HG03103 (cell line): ENCODE results near the gene ADAMTSL3.
"Not testable (repeated sequence)": the region's sequence is repeated elsewhere in the genome, so short reads cannot be mapped to it uniquely, and the experiment has no call there.

Source experiments
- ATAC-seq: cut with Tn5 transposase; IDR thresholded peaks from one replicate; pipeline ENCODE4 v1.9.1; 2021; ENCODE audit warnings: low read depth; ENCODE audit not compliant: unreplicated experiment

The ADAMTSL3 gene

DNA sequence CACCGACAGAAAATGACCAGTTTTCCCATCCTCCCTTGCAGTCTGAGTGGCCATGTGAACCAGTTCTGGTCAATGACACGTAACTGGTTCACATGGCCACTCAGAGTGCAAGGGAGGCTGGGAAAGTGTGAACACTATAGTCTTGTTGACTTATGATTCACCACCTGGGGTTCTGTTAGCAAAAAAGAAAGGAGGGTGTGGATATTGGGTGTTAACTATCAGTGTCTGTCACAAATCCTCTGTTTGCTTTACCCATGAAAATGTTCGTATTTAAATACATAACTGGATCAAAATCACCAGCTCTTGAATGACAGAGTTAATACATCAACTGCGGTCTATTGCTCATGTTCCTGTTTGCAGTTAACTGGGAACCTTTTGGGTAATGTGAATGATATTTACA, 92.3 kb downstream of the ADAMTSL3 start:
- ATAC-seq: no peak

DNA sequence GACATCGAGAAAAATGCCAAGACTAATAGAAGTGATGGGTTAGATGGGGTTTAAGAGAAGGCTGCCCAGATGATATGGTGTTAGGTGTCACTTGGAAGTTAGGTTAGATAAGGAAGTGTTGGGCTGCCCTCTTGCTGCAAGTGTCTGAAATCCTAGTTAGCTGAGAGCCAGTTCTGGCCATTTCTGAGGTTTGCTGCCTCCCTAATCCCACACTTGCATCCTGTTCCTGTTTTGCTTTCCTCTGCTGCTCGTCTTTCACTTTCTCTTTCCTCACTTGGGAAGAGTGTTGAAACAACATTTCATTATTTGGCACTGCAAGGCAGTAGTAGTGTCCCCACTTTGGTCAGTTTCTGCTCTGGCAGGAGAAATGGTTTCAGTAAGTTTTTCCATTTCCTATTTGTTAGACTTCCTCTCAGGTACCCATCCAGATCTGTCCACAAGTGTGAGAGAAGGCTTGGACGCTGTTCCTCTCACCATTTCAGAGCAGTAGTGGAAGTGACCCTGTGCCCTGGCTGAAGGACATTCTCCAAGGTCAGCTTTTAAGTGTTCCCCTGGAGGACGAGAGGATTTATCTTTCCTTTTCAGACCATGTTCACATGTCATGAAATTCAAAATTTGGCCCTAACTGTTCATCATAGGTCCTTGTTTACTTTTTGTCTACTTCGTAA, 93.3 kb downstream of the ADAMTSL3 start:
- ATAC-seq: no peak

DNA sequence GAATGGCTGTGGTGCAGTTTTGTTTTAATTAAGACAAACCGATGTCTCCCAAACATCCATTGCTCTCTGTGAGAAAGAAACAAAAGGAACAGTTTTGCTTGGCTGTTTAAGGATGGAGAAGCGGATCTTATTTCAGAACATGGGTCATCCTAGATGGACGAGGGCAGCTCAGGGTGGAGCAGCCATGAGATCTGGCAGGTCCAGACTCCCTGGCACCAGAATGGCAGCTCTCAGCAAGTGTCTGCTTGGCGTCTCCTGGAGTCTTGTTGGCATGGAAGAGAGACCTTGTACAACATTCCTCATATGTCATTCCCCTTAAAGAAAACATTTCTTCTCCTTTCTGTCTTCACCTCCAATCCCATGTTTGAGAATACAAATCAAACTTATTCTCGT, 93.8 kb downstream of the ADAMTSL3 start:
- no peak for ATAC-seq

DNA sequence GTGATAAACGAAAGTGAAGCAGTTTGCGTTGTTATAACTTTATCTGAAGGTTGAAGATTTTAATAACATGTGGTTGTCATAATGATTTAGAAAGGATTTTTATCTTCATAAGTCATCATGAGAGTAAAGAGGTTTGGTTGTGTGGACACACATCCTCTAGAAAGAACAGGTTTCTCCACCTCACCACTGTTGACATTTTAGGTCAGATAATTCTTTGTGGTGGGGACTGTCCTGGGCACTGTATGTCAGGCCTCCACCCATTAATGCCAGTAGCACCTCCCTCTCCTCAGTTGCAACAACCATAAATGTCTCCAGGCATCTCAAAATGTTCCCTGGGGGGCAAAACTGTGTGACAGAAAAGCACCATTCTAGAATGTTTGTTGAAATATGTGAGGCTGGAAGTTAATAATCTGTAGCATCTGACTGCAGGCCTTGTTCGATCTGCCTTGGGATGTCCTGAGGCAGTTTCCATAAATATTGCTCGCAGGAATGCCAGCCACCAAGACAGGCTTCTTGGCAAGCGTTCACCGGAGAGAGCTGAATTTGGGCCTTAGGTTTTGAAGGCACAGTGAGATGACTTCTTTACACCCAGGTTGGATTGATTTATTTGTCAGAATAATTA, 100.1 kb downstream of the ADAMTSL3 start:
- ATAC-seq: no peak

DNA sequence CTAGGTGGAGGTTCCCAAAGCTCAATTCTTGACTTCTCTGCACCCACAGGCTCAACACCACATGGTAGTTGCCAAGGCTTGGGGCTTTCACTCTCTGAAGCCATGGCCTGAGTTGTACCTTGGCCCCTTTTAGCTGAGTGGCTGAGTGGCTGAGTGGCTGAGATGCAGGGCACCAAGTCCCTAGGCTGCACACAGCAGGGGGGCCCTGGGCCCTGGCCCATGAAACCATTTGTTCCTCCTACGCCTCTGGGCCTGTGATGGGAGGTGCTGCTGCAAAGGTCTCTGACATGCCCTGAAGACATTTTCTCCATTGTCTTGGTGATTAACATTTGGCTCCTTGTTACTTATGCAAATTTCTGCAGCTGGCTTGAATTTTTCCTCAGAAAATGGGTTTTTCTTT, 103.4 kb downstream of the ADAMTSL3 start:
- ATAC-seq: not testable (repeated sequence)

DNA sequence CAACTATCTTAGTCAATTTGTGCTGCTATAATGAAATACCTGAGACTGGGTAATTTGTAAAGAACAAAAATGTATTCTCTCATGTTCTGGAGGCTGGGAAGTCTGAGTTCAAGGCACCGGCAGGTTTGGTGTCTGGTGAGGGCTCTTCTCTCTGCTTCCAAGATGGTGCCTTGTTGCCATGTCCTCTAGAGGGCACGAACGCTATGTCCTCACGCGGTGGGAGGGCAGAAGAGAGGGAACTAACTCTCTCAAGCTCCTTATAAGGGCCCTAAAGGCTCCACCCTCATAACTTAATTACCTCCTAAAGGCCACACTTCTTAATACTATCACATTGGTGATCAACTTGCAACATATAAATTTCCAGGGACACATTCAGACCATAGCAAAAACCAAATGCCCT, 108.4 kb downstream of the ADAMTSL3 start:
- ATAC-seq: no peak

DNA sequence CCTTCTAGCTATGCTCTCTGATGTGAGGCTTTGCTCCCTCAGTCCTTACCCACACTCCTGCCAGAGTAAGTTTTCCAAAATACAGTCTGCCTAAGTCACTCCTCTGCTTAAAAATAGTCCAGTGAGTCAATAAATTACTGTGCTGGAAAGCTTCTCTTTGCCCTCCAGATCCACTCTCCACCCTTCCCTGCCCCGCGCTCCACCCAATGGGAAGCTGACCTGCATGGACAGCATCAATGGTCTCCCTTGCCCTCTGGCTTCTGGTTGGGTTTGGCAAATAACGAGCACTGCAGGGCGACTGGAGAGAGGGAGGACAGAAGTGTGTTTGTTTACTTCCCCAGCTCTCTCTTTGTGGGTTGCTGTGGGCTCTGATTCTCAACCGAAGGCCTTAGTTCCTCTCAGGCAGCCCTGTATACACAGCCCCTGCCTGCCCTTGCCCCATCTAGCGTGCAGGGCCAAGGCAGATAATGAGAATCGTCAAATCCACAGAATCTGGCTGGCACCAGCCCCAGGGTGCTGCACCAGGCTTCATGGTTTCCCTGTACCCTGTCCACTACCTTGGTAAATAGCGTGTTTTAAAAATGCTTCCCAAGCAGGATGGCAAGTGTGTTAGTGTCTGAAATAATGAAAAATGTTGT, 110.4 kb downstream of the ADAMTSL3 start:
- ATAC-seq: no peak

DNA sequence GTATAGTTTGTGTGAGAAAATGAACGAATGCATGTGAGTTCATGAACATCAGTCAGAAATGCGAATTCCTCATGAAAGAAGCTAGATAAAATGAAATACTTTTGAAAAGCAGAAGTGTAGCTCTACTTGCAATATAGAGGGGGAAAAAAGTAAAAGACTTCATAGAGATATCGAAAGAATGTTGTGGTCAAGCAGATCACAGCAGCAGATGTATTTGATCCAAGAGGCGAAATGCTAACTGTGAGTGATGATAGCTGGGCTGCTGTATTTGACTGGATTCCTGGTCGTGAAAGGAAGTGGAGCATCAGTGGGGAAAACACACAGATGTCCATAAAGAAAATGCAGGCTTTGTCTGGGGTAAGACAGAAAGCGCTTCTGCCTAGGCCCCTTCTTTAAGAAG, 112.4 kb downstream of the ADAMTSL3 start:
- ATAC-seq: no peak

DNA sequence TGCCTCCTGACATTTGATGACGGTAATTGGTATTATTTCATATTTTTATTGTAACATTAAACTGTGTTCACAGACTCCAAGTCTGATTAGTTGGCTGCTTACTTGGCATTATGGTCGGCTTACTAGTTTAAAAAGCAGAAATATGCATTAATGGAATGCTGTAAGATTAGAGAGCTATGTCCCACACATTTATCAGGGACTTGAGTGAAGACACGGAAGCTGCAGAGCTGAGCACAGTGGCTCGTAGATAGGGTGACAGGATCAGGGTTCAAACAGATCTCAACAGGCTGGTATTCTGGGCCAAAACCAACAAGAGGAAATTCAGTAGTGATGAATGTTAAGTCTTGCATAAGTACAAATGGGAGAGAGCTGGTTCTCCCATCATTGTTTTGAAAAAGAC, 113.8 kb downstream of the ADAMTSL3 start:
- no peak for ATAC-seq

DNA sequence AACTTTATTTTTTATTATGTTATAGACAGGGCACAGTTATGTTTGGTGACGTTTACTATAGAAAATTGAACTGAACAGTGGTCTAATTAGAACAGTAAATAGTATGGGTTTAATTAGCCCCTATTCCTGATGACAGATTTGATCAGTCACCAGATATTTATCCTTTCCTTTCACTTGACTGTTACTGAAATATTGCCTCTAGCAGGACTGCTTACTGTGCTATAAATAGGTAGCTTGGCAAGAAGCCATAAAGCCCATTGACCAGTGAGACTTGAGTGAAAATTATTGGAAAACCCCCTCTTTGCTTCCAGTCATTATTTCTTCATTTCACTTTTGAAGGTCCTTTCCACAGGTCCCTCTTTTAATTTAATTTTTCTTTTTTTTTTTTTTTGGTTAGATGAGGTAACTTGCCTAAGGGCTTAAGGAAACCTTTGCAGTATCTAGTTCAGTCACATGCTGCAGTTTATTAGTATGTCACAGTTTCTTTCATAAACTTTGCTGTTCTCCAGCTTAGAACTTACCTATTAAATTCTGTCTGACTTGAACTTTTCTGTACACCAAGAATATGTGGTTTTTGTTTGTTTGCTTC, 115.6 kb downstream of the ADAMTSL3 start:
- no peak for ATAC-seq

DNA sequence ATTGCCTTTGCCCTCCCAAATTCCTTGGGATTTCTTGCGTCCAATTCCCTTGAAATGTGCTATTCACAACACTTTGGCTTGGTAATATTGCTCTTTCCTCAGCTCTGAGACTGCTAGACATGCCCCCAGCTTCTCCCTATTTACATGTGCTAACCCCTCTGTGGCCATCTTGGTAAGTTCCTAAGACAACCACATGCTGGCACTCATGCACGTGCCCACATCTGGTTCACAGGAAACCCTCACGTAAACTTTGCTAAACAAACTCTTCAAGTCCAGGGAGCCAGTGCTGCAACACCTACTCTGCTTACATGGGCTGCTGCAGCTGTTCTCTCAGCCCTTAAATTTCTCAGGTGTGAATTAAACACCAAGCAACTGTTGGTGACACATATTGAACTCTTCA, 121.8 kb downstream of the ADAMTSL3 start:
- ATAC-seq: no peak

DNA sequence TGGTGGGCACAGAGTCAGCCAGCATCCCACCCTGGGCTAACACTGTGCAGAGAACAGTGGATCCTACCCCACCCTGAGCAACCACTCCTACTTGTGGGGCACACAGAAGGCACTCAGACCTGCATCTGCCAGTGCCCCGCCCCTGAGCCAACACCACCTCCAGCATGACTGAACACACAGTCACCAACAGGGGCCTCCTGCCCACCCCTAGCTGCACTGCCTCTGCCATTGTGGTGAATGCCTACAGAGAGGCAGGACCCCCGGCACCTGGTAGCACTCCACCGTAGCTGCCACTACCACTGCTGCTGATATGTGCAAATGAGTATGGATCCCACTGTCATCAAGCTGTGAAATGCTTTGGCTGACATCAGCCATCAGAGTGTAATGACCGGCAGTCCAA, 123.1 kb downstream of the ADAMTSL3 start:
- ATAC-seq: no peak

DNA sequence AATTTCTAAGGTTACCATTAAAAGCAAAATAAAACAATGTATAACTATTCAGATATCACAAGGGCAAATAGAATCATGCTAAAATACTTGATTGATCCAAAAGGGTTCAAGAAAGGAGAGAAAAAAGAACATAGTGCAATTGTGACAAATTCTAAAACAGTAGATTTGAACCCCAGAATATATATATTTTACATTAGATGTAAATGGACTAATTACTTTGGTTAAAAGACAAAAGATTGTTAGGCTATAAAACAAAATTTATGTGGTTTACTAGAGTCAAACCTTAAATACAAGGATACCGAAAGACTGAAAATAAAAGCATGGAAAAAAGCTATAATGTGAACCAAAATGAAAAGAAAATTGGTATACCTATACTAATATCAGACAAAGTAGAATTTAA, 129.3 kb downstream of the ADAMTSL3 start:
- no peak for ATAC-seq

DNA sequence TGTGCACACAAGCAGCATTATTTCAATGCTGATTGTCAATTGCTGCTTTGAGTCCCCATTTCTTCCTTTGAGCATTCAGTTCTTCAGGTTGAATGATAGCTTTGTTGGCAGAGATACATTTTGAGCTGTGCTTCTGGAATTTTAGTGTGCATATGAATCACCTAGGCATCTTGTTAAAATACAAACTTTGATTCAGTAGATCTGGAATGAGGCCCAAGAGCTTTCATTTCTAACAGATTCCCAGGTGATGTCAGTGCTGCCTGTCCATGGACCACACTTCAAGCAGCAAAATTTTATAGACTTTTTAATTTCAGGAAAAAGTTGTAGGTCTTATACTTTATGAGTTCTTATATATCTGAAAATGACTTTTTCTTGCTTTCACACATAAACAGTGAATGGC, 131.1 kb downstream of the ADAMTSL3 start:
- ATAC-seq: no peak

DNA sequence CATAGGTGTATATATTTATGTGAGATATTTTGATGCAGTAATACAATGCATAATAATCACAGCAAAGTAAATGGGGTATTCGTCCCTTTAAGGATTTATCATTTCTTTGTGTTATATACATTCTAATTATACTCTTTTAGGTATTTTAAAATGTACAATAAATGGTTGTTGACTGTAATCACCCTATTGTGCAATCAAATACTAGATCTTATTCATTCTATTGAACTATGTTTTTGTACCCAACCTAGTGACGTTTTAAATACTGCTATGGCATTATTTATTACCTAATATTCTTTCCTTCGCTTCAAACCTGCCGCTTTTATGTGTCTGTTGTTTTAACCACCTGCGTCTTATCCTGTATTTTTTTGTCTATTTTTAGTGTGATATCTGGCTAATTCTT, 132.4 kb downstream of the ADAMTSL3 start:
- ATAC-seq: no peak

DNA sequence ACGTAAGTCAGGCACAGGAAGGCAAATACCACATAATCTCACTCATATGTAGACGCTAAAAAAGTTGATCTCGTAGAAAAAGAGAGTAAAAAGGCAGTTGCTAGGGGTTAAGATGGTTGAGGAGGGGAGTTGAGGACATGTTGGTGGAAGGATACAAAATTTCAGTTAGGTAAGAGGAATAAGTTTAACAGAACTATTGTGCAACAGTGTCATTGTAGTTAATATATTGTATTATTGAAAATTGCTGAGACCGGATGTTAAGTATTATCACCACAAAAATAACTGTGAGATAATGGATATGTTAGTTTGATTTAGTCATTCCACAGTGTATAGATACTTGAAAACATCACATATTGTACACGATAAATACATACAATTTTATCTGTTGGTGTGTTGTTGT, 139.1 kb downstream of the ADAMTSL3 start:
- ATAC-seq: no peak

DNA sequence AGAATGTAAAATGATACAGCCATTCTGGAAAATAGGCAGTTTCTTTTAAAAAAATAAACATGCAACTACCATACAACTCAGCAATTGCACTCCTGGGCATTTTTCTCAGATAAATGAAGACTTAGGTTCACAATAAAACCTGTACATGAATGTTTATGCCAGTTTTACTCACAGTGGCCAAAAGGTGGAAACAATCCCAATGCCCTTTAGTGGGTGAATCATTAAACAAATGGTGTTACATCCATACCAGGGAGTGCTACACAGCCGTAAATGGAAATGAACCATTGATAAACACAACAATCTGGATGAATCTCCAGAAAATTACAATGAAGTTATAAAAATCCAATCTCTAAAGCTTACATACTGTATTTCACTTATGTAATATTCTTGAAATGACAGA, 140.3 kb downstream of the ADAMTSL3 start:
- ATAC-seq: no peak

DNA sequence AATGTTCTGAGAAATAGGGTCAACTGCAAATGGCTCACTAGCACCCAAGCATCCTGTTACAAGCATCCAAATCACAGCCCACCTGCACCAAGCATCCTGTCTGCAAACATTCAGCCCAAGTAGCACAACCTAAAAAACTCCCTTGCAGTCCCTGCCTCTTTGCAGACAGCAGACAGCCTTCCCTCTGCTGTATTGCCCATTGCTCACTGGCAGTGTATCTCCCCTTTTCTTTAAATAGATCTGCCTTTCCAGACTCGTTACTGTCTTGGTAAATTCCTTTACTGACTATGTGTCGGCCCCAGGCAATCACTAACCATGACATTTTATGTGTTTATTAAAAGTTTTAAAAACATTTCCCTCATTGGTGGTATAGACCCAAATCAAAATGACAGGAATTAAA, 155.4 kb downstream of the ADAMTSL3 start:
- ATAC-seq: no peak

DNA sequence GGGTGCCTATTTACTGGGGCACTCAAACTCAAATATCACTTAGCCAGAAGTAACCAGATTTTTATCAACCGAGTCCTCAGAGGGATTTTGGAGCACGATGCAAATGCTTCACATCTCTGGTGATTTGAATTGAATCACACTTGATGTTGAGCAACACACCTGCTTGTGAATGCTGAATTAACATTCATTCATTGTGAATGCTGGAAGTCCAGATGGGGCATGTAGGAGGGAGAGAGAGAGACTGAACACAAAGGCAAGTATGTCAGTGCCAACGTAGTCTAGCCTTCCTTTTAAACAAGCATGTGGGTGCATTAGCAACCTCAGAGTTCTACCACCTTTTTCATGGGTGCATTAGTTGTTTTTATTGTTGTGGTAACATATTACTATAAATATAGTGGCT, 156.2 kb downstream of the ADAMTSL3 start:
- ATAC-seq: no peak

DNA sequence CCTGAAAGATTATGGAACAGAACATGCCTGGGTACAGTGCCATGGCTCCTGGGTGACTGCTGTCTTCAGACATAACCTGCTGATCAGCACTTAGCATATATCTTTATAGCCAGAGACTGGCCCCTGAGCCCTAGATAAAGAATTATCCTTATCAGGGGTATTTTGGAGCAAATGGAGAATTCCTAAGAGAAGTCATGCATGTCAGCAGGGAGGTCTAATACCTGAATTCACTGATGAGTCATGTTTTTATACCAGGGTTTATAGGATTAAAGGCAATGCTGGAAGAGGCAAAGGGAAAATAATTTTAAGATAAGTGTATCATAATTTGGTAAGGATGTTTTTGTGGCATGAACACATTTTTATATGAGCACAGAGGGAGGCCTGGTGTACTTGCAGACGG, 159.8 kb downstream of the ADAMTSL3 start:
- ATAC-seq: no peak

DNA sequence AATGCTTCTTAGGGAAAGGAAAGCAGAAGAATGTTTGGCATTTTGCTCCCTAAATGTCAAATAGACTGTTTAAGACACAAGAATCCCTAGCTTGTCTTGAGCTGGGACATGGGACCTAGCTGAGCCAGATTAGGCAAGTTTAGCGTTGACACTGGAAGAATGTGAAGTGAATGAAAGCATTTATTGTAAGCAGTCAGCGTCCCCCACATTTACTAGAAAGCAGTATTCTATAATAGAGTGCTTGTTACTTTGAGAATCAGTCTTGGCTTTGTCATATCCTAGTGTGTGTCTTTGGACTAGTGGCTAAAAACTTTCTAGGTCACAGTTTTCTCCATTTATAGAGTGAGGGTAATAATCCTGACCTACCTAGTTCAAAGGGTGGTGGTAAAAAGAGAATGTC, 161.6 kb downstream of the ADAMTSL3 start:
- ATAC-seq: no peak
